GM19193 (cell line): ENCODE measurements around the gene OXSR1.
A peak's percentile ranks its signal among the peaks of the same experiment; 100 is the strongest.

Experiments used
- POLR2A ChIP-seq: IDR thresholded peaks from 4 replicates; pipeline ENCODE4 v1.6.1; 2011; ENCODE audit not compliant: insufficient read depth, insufficient read length; ENCODE audit errors: extremely low read depth

The OXSR1 gene

DNA sequence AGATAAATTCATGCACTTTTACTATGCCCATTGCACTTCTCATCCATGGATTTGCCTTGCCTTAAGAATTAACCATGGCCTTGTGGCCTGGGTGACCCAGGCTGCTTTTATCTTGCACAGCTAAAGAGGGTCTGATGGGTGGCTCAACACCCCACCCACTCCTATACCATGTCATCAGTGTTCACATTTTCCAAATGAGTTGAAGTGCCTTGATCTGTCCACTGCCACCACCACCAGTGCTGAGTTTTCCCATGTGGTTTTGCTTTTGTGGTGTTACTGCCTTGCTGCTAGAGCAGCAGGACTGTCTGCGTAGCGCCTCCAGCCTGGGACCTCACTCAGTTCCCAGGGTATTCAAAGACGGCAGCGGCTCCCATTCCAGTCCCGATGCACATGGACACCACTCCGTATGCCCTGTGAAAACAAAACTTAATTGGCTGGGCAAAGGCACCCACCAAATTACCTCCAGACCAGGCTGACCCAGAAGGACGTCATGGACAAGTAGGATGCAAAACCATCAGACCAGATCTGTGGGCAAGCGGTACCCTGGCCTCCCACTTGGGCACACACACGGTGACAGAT, 42.5 kb upstream of the OXSR1 start:
- TF ChIP-seq POLR2A, result no peak

DNA sequence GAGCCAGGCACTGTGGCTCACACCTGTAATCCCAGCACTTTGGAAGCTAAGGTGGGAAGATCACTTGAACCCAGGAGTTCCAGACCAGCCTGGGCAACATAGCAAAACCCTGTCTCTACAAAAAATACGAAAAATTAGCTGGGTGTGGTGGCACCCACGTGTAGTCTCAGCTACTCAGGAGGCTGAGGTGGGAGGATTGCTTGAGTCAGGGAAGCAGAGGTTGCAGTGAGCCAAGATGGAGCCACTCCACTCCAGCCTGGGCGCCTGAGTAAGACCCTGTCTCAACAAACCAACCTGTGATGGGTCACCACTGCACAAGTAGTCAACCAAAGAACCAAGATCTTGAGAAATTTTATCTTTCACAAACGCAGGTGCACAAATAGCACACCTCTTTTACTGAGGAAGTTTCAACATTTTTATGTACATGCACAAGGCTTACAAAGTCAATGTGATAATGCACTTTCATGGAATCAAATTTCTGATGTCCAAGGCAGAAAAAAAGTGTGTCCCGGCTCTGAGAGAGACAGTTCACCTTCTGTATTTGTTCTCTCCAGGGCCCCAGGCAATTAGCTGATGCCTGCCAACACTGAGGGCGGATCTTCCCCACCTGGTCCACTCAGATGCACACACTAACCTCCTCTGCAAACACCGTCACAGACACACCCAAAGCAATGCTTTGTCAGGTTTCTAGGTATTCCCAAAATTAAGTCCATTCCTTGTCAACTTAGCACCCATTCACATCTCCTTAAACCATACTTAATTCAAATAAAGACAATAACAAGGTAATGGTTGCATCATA, 40.8 kb upstream of the OXSR1 start:
- no peak for TF ChIP-seq POLR2A

GRCh38 chr3:38125305-38126120, 39.8 kb upstream of the OXSR1 start:
- no peak for TF ChIP-seq POLR2A

- no peak for TF ChIP-seq POLR2A
Observed at GRCh38 chr3:38126121-38126892, 39.0 kb upstream of the OXSR1 start.

DNA sequence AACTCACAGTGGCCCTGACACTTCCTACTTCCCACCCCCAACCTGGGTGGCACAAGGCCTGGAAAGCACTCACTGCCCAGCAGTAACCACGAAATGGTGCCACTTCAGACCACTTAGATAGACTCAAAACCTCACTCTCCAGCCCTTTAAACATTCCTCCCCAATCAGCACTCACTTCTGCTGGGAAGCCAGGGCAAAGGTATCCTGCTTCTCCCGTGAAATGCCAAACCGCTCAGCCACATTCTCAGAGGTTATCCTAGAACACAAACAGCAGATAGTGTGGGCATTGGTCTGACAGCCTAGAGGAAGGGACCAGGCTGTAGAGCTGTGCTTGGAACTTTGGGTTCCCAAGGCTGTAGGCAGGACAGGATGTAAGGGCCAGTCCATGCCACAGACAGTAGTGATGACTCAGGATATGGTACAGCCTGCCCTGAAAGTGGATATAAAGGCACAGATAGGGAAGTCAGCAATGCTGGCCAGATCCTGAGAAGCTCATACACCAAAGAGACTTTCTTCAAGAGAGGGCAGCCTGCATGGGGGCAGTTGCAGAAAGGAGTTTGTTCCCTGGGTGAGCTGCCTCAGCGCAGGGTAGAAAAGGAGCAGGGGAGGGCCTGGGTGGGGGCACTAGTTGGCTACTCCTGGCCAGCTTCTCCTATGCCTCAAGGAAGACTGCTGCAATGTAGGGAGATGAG, 37.6 kb upstream of the OXSR1 start:
- TF ChIP-seq POLR2A, result no peak

GRCh38 chr3:38128303-38128655, 37.1 kb upstream of the OXSR1 start:
- no peak for TF ChIP-seq POLR2A

DNA sequence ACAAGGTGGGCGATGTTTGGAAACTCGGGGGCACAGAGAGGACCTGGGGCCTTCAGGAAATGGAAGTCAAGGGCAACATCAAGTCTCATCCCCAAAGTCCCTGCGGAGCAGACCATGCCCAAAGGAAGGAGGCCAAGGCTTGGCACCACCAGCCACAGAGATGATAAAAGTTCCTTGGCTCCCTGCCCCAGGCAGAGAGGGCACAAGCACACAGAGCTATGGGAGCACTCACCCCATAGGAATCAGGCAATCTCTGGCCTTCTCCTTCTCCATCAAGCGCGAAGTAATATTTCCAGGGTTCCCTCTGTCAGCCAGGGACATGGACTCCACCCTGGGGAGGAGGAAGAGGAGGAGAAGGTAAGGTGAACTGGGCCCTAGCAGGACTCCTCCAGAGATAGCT, 36.3 kb upstream of the OXSR1 start:
- no peak for TF ChIP-seq POLR2A

DNA sequence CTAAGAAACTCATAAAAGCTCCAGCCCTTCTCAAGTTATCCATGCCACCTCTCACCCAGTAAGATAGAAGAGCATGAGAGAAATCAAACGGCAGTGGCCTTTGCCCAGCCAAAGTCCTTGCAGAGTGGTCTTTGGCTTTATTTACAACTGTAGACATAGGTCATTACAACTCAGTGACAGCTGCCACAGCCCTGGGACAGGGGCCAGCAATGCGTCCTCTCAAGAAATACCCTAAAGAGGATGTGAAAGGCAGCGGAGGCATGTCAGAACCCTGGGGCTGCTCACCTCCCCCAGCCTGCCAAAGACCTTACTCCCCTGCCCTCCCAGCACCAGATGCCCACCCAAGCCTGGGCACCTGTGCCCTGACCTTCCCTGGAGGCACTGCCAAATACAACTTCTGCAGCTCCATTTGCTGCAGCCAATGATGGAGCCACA, 34.7 kb upstream of the OXSR1 start:
- TF ChIP-seq POLR2A, result no peak

- TF ChIP-seq POLR2A, result no peak
Observed at GRCh38 chr3:38131621-38132369, 33.5 kb upstream of the OXSR1 start.

DNA sequence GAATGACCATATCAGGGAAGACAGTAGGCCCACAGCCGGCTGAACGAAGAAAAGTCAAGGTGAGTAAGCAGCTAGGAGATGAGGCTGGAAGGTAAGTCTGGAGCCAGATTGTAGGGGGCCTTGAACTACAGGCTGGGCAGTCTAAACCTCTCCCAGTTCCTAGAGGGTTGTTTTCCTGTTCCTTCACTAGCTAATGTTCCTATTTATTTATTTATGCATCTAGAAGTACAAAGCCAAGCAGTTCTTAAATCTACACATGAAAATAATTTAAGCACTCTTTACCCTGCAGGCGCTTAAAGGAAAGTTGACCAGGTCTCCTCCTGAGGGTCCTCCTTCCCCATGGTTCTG, 32.2 kb upstream of the OXSR1 start:
- no peak for TF ChIP-seq POLR2A

- TF ChIP-seq POLR2A, result no peak
Observed at GRCh38 chr3:38133557-38134405, 31.6 kb upstream of the OXSR1 start.

DNA sequence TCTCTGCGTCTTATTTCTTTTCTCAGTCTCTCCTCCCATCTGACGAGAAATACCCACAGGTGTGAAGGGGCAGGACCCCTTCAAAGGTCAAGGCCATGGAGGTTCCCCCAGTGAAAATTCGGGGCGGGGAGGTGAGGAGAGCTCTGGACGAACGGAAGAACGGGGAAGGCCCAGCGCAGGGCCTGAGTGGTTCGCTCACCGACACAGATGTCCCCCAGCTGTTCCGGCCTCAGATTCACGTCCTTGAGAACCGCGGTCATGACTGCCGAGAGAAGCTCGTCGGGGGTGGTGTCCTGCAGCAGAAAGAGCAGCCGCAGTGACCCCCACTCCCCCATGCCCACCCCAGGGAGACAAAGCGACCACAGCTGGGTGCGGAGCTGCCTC, 29.0 kb upstream of the OXSR1 start:
- TF ChIP-seq POLR2A, result no peak

- peak; percentile 89 for TF ChIP-seq POLR2A
Observed at GRCh38 chr3:38136777-38137614, 28.3 kb upstream of the OXSR1 start, which contains the start of gene ACAA1. TSS of gene ACAA1 (minus strand) at chr3:38137127. CDS start at chr3:38137035, 92 bp downstream.
